B cell (primary cell): ENCODE measurements around the gene CDK12.

Experiments used
- CTCF ChIP-seq: fragments of 200-600 bp; IDR thresholded peaks from one replicate; pipeline ENCODE4 v1.8.0; 2022; ENCODE audit warnings: antibody characterized with exemption, mild to moderate bottlenecking
- EZH2 ChIP-seq: IDR thresholded peaks from 2 replicates; pipeline ENCODE4 v1.6.1; 2012; ENCODE audit warnings: borderline replicate concordance, low read depth, mild to moderate bottlenecking, moderate library complexity, low read length; ENCODE audit not compliant: insufficient read depth, poor library complexity, severe bottlenecking

GRCh38 chr17:39483506-39483905, 22.2 kb downstream of the CDK12 start:
- no peak for TF ChIP-seq EZH2
- TF ChIP-seq CTCF: no peak
